Tibial nerve (tissue), 3 donors: ENCODE measurements around the gene NKX6-2.

ENCODE experiments used
- CTCF ChIP-seq, 5 experiments: fragments of 200-600 bp in 3 of 5; fragments of 450-650 bp in 2 of 5; sonication (generic) in 3 of 5; IDR thresholded peaks; one replicate each; pipeline ENCODE4 v1.5.1; 2016 to 2019; ENCODE audit warnings: antibody characterized with exemption in 5 of 5, mild to moderate bottlenecking in 3 of 5, moderate library complexity in 2 of 5
- POLR2A ChIP-seq, 2 donors: fragments of 450-650 bp; IDR thresholded peaks; one replicate each; pipeline ENCODE4 v1.6.1; 2017; ENCODE audit warnings: antibody characterized with exemption in 2 of 2, mild to moderate bottlenecking in 2 of 2, moderate library complexity in 2 of 2

GRCh38 chr10:132754071-132754470 is 31.9 kb downstream of the NKX6-2 start:
- TF ChIP-seq CTCF (IDR thresholded peaks at IDR 0.05) (no peak), POLR2A (IDR thresholded peaks at IDR 0.05) (no peak)
